HFFc6 (cell line): Measurements from ENCODE around the gene MYPN. TPM values are rescaled to one million over a fixed set of nuclear protein-coding genes. Genes with fewer than 3 reads are reported as not detected.
A peak's percentile ranks its signal among the peaks of the same experiment; 100 is the strongest.

Experiments used
- DNase-seq: peaks from one replicate; pipeline ENCODE4 v3.0.0-alpha.2; 2018
- H3K27ac Mint-ChIP-seq: 2 replicates; pipeline ENCODE4 v1.8.0; 2020; ENCODE audit warnings: mild to moderate bottlenecking, mixed read lengths
- H3K27me3 Mint-ChIP-seq: 2 replicates; pipeline ENCODE4 v1.8.0; 2021; ENCODE audit warnings: mild to moderate bottlenecking, moderate library complexity, mixed read lengths; ENCODE audit not compliant: insufficient read depth
- H3K36me3 Mint-ChIP-seq: 2 replicates; pipeline ENCODE4 v1.8.0; 2021; ENCODE audit warnings: low read depth, mixed read lengths
- H3K4me1 Mint-ChIP-seq: 2 replicates; pipeline ENCODE4 v1.8.0; 2020; ENCODE audit warnings: low read depth, mixed read lengths
- H3K4me3 Mint-ChIP-seq: 2 replicates; pipeline ENCODE4 v1.8.0; 2020; ENCODE audit warnings: mild to moderate bottlenecking, moderate library complexity, mixed read lengths
- H3K9me3 Mint-ChIP-seq: 2 replicates; pipeline ENCODE4 v1.8.0; 2020; ENCODE audit warnings: mild to moderate bottlenecking, mixed read lengths
- total RNA-seq, 6 experiments: library from RNA; stranded (reverse); fragmentation: NEBNext Ultra II Directional; extraction: Animal tissue kit (Norgen Biotek cat#: 25700); gene quantifications; 2 replicates in 1 of 6; 3 replicates in 5 of 6; pipeline ENCODE4 v1.2.3, GENCODE V29; 2021
- TF ChIP-seq, protein P1 (sequence below): fragments of 200-600 bp; sonication (generic); IDR thresholded peaks from 2 replicates; pipeline ENCODE4 v1.5.0; 2021; ENCODE audit warnings: antibody characterized with exemption, mild to moderate bottlenecking

MYPN gene
- total RNA-seq, 6 experiments from 2014 or later, result 70.3 to 89.1 (median 80.1) TPM

DNA sequence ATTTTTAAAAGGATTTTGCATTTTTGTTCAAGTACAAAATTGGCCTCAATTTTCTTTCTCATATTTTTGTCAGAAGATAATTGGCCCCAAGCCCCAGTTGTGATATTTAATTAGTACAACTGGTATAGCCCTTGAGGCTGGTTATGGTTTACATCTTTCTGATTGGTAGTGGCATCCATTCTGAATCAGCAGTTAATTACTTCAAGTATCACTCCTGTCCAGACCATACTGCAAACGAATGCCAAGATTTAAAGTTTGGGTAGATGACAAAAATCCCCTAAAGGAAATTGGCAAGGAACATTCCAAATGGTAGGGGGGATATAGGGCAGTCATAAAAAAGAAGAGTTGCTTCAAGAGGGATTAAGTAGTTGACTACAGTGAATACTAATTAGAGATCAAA, 23.1 kb downstream of the MYPN start:
- Mint-ChIP-seq H3K9me3 (no peaks in the 10 kb centered on the region), H3K36me3 (peaks cover 52% of the 10 kb centered on the region), H3K4me1 (peaks cover 78% of the 10 kb centered on the region), H3K4me3 (no peak overlapping the region; the same call in 1 of the 2 replicates), H3K27ac (peak overlapping the region; percentile 85), H3K27me3 (no peaks in the 10 kb centered on the region; the same call in 1 of the 2 replicates)
- TF ChIP-seq, protein P1, sequence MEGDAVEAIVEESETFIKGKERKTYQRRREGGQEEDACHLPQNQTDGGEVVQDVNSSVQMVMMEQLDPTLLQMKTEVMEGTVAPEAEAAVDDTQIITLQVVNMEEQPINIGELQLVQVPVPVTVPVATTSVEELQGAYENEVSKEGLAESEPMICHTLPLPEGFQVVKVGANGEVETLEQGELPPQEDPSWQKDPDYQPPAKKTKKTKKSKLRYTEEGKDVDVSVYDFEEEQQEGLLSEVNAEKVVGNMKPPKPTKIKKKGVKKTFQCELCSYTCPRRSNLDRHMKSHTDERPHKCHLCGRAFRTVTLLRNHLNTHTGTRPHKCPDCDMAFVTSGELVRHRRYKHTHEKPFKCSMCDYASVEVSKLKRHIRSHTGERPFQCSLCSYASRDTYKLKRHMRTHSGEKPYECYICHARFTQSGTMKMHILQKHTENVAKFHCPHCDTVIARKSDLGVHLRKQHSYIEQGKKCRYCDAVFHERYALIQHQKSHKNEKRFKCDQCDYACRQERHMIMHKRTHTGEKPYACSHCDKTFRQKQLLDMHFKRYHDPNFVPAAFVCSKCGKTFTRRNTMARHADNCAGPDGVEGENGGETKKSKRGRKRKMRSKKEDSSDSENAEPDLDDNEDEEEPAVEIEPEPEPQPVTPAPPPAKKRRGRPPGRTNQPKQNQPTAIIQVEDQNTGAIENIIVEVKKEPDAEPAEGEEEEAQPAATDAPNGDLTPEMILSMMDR, result no peak
- DNase-seq, result no peak

DNA sequence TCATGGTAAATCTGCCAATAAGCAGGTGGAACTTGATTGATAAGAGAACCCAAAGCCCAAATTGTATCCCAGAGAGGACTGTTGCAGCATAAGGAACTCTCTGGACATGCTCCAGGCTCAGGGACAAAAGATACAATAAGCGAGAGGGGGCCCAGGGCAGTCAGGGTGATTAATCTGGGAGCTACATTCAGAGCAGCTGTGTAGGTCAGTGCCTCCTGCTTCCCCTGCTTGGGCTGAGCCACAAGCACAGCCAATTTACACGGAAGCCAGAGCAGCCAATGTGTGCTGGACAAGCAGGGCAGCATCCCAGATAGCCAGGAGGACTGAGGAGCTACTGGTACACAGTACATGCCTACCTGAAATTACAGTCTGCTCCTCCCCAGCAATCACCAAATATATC, 24.2 kb downstream of the MYPN start:
- DNase-seq, result no peak
- no peaks in the 10 kb centered on the region; the same call in 1 of the 2 replicates for H3K27me3 Mint-ChIP-seq
- peak overlapping the region; percentile 42 for H3K4me3 Mint-ChIP-seq
- H3K36me3 Mint-ChIP-seq, result peaks cover 43% of the 10 kb centered on the region
- H3K4me1 Mint-ChIP-seq, result peaks cover 78% of the 10 kb centered on the region
- TF ChIP-seq, protein P1, result no peak
- H3K9me3 Mint-ChIP-seq, result no peaks in the 10 kb centered on the region
- peak overlapping the region; percentile 85 for H3K27ac Mint-ChIP-seq

DNA sequence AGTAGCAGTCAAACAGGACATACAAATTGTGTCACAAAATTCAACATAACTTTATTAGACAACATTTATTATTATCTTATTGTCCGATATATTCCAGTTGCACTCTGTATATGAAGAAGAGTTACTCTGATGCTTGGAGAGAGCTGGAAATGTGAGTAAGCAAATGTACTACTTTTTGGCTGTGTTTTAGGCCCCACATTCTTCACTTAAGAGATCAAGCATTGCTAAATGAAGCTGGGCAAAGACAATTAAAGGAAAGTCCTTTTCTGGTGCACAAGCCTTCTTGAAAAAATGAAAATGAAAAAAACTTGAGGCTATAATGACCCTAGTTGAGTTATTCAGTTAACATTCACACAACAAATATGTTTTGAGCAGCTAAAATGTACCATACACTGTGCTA, 26.1 kb downstream of the MYPN start:
- TF ChIP-seq, protein P1, result no peak

DNA sequence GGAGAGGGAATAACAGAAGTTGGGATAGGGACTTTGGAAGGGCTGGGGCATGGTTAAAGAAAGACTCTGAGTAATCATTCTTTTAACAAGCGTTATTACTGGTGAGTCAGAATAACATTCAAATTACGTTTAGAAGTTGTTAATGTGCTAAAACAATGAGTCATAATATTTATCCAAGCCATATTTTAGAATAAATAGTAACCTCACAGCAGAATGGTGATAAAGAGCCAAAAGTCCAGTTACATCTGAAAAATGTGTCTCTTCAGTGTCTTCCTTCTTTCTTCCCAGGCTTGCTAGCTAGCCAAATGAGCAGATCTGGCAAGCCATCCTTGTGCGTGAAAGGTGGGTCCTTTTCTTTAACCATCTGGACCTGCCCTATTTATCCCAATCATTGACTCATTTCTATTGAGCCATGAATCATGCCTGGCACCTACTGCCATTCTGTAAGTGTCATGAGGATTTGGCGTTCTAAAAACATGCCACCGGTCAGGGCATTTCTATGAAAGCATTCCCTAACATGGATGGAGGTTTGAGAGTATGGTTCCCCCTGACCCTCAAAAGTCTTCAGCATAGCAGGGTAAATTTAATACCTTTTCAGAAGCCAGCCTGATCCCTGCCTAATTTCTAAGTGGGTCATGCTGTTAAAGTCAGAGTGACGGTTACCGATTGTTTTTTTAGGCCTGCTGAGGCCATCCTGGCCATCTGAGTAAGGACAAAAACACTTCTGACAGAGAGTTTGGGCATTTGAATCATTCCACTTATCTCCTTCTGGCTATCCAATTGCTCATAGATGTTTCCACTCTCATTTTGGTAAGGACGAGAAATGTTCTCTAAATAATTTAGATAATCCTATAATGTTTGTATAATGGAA, 26.9 kb downstream of the MYPN start:
- peaks cover 89% of the 10 kb centered on the region for H3K4me1 Mint-ChIP-seq
- H3K36me3 Mint-ChIP-seq, result peaks cover 46% of the 10 kb centered on the region
- peaks cover 3% of the 10 kb centered on the region; the same call in 1 of the 2 replicates for H3K27me3 Mint-ChIP-seq
- peak; percentile 93 for DNase-seq
- peak overlapping the region; percentile 97 for H3K27ac Mint-ChIP-seq
- H3K9me3 Mint-ChIP-seq, result no peaks in the 10 kb centered on the region
- peak overlapping the region; percentile 73 for H3K4me3 Mint-ChIP-seq
- TF ChIP-seq, protein P1, result no peak

More for the DNA sequence above, 26.1 kb downstream of the MYPN start:
- Mint-ChIP-seq H3K36me3 (peaks cover 49% of the 10 kb centered on the region), H3K4me3 (peak overlapping the region; percentile 73), H3K4me1 (peaks cover 86% of the 10 kb centered on the region), H3K9me3 (no peaks in the 10 kb centered on the region), H3K27me3 (peaks cover 3% of the 10 kb centered on the region; the same call in 1 of the 2 replicates), H3K27ac (peak overlapping the region; percentile 97)
- peak; percentile 38 for DNase-seq

DNA sequence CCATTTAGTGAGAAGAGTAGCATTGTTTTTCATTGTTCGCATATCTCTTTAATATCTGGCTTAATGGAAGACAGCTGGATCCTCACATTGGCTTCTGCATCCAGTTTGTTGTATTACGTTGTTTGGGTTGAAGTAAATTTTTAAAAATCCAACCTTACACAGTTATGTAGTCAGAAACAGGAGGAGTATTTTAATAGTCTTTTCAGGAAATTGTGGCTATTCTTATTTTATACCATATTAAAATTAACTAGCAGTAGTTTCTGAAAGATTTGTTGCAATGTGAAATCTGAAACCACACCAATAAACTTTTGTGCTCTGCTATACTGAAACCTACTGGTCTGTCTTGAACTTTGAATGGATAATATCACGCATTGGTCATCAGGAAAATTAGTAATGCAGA, 27.9 kb downstream of the MYPN start:
- H3K4me1 Mint-ChIP-seq, result peaks cover 87% of the 10 kb centered on the region
- peaks cover 3% of the 10 kb centered on the region; the same call in 1 of the 2 replicates for H3K27me3 Mint-ChIP-seq
- peak; percentile 25 for DNase-seq
- H3K27ac Mint-ChIP-seq, result peak overlapping the region; percentile 97
- peak overlapping the region; percentile 54; the same call in 1 of the 2 replicates for H3K4me3 Mint-ChIP-seq
- TF ChIP-seq, protein P1, result no peak
- H3K36me3 Mint-ChIP-seq, result peaks cover 51% of the 10 kb centered on the region
- H3K9me3 Mint-ChIP-seq, result no peaks in the 10 kb centered on the region
